Neural cell (in vitro differentiated cells): ENCODE data around the gene PSMB10. TPM values are rescaled to one million over a fixed set of nuclear protein-coding genes. Genes with fewer than 3 reads are reported as not detected.

Experiments
- H2AFZ ChIP-seq: fragments of 200-600, 300-800 bp; sonication (generic), shearing (Covaris generic); 2 replicates; pipeline ENCODE4 v1.6.0; 2014; ENCODE audit warnings: low read depth, mild to moderate bottlenecking, antibody characterized with exemption, low read length, moderate library complexity
- H3F3A ChIP-seq: fragments of 200-600 bp; shearing (Covaris generic); 2 replicates; pipeline ENCODE4 v1.6.1; 2016; ENCODE audit warnings: mild to moderate bottlenecking, moderate library complexity, mixed read lengths, antibody characterized with exemption, low read length; ENCODE audit not compliant: insufficient read depth, poor library complexity, severe bottlenecking
- H3K27ac ChIP-seq: fragments of 200-600, 300-800 bp; sonication (generic), shearing (Covaris generic); 2 replicates; pipeline ENCODE4 v1.5.1; 2014; ENCODE audit warnings: mild to moderate bottlenecking, low read length, moderate library complexity
- H3K27me3 ChIP-seq: fragments of 300-800, 200-600 bp; sonication (generic), shearing (Covaris generic); 2 replicates; pipeline ENCODE4 v1.6.0; 2014; ENCODE audit warnings: mild to moderate bottlenecking, low read depth, low read length, moderate library complexity; ENCODE audit not compliant: insufficient read depth
- H3K36me3 ChIP-seq: fragments of 300-800, 200-600 bp; sonication (generic), shearing (Covaris generic); 2 replicates; pipeline ENCODE4 v1.5.1; 2014; ENCODE audit warnings: mild to moderate bottlenecking, antibody characterized with exemption, low read length, moderate library complexity; ENCODE audit not compliant: insufficient read depth
- H3K4me2 ChIP-seq: fragments of 300-800, 200-600 bp; sonication (generic), shearing (Covaris generic); 2 replicates; pipeline ENCODE4 v1.6.0; 2014; ENCODE audit warnings: mild to moderate bottlenecking, low read length
- H3K4me3 ChIP-seq: fragments of 300-800, 200-600 bp; sonication (generic), shearing (Covaris generic); 2 replicates; pipeline ENCODE4 v1.5.1; 2014; ENCODE audit warnings: mild to moderate bottlenecking, low read length, moderate library complexity
- H3K79me2 ChIP-seq: fragments of 200-600 bp; shearing (Covaris generic); replicated peaks from 2 replicates; pipeline ENCODE4 v1.6.0; 2014; ENCODE audit warnings: mild to moderate bottlenecking, low read length, moderate library complexity; ENCODE audit not compliant: insufficient read depth
- H3K9ac ChIP-seq: fragments of 300-800, 200-600 bp; sonication (generic), shearing (Covaris generic); 2 replicates; pipeline ENCODE4 v1.6.1; 2016; ENCODE audit warnings: mild to moderate bottlenecking, low read length, mixed read lengths
- H3K9me2 ChIP-seq: fragments of 200-600 bp; shearing (Covaris generic); 2 replicates; pipeline ENCODE4 v1.6.1; 2016; ENCODE audit warnings: mild to moderate bottlenecking, low read length, mixed read lengths; ENCODE audit not compliant: insufficient read depth
- H3K9me3 ChIP-seq: fragments of 200-600, 300-800 bp; sonication (generic), shearing (Covaris generic); 2 replicates; pipeline ENCODE4 v1.6.1; 2016; ENCODE audit warnings: mild to moderate bottlenecking, mixed run types, low read length, moderate library complexity, mixed read lengths
- H4K20me1 ChIP-seq: fragments of 200-600 bp; shearing (Covaris generic); 2 replicates; pipeline ENCODE4 v1.6.1; 2016; ENCODE audit warnings: mild to moderate bottlenecking, mixed run types; ENCODE audit not compliant: insufficient read depth
- EP300 ChIP-seq: fragments of 450-650 bp; conservative IDR thresholded peaks from 2 replicates; pipeline ENCODE4 v1.6.1; 2014; ENCODE audit warnings: antibody characterized with exemption, mild to moderate bottlenecking, moderate library complexity; ENCODE audit not compliant: poor library complexity, severe bottlenecking
- EZH2 ChIP-seq: fragments of 200-600, 300-800 bp; shearing (Covaris generic), sonication (generic); IDR thresholded peaks from 2 replicates; pipeline ENCODE4 v1.6.1; 2014; ENCODE audit warnings: antibody characterized with exemption, low read length, borderline replicate concordance, mild to moderate bottlenecking; ENCODE audit not compliant: insufficient read depth, poor library complexity, severe bottlenecking
- MXI1 ChIP-seq: fragments of 450-650 bp; conservative IDR thresholded peaks from 2 replicates; pipeline ENCODE4 v1.6.1; 2014; ENCODE audit warnings: antibody characterized with exemption, mild to moderate bottlenecking; ENCODE audit not compliant: poor library complexity, severe bottlenecking
- POLR2AphosphoS5 ChIP-seq: IDR thresholded peaks from 2 replicates; pipeline ENCODE4 v1.6.1; 2012
- RAD21 ChIP-seq: fragments of 450-650 bp; conservative IDR thresholded peaks from 2 replicates; pipeline ENCODE4 v1.6.1; 2014; ENCODE audit warnings: antibody characterized with exemption, mild to moderate bottlenecking, moderate library complexity
- SMC3 ChIP-seq: fragments of 450-650 bp; conservative IDR thresholded peaks from 2 replicates; pipeline ENCODE4 v1.6.1; 2014; ENCODE audit warnings: antibody characterized with exemption, mild to moderate bottlenecking, moderate library complexity; ENCODE audit not compliant: poor library complexity
- TAF1 ChIP-seq: IDR thresholded peaks from 2 replicates; pipeline ENCODE4 v1.6.1; 2012; ENCODE audit warnings: low read depth
- polyA plus RNA-seq: library from polyadenylated mRNA; depleted of rRNA; stranded (reverse); fragments of >200 nt; gene quantifications from 2 replicates; pipeline ENCODE4 v1.2.3, GENCODE V29; 2014
- TF ChIP-seq, protein P1 (sequence below): IDR thresholded peaks from 2 replicates; pipeline ENCODE4 v1.6.1; 2012; ENCODE audit warnings: borderline replicate concordance
- TF ChIP-seq, protein P2 (sequence below): fragments of 450-650 bp; IDR thresholded peaks from 2 replicates; pipeline ENCODE4 v1.5.1; 2014; ENCODE audit warnings: antibody characterized with exemption, mild to moderate bottlenecking, moderate library complexity; ENCODE audit not compliant: poor library complexity, severe bottlenecking

PSMB10 gene
- polyA plus RNA-seq, 1 donor from 2014 or later = 46.4 TPM

DNA sequence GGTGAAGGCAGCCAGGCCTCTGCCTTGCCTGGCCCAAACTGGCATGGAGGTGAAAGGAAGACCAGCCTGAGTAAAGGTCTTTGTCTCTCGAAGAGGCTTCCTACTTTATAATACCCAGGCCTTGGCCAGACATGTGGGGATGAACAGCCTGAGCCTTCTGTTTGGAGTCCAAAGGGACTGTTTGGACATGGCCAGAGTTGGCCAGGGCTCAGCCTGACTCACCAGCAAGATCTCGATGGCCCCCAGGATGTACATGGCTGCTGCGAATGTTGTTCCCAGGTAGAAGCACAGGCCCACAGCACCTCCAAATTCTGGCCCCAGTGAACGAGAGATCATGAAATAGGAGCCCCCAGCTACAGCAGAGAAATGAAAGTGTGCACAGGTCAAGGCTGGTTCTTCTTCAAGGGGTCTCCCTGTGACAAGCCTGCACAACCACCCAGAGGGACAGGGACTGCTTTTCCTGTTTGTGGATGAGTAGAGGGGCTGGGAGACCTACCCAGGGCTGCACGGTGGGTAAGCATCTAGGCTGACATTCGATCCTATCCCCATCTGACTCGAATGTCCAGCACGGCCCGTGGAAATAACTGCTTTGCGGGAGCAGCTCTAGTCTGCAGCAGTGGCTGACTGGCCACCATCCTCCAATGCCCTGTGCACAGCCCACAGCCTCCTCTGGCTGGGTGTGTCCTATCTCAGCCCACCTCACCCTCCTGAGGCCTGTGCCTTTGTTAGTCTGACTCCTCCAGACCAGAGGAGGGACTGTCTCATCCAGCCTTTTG, 18.0 kb upstream of the PSMB10 start:
- no peaks in the 10 kb centered on the region for H3K36me3 ChIP-seq
- no peak for TF ChIP-seq TAF1
- TF ChIP-seq POLR2AphosphoS5 = no peak
- TF ChIP-seq MXI1 = no peak
- H3K4me2 ChIP-seq = no peak overlapping the region
- no peak overlapping the region for H3K9ac ChIP-seq
- no peaks in the 10 kb centered on the region for H3K27me3 ChIP-seq
- H3F3A ChIP-seq = no peaks in the 10 kb centered on the region
- H4K20me1 ChIP-seq = no peaks in the 10 kb centered on the region
- no peak overlapping the region for H3K27ac ChIP-seq
- H3K79me2 ChIP-seq = no peaks in the 10 kb centered on the region
- no peaks in the 10 kb centered on the region for H3K9me3 ChIP-seq
- no peak overlapping the region for H3K4me3 ChIP-seq
- H2AFZ ChIP-seq = no peak overlapping the region
- no peaks in the 10 kb centered on the region for H3K9me2 ChIP-seq

DNA sequence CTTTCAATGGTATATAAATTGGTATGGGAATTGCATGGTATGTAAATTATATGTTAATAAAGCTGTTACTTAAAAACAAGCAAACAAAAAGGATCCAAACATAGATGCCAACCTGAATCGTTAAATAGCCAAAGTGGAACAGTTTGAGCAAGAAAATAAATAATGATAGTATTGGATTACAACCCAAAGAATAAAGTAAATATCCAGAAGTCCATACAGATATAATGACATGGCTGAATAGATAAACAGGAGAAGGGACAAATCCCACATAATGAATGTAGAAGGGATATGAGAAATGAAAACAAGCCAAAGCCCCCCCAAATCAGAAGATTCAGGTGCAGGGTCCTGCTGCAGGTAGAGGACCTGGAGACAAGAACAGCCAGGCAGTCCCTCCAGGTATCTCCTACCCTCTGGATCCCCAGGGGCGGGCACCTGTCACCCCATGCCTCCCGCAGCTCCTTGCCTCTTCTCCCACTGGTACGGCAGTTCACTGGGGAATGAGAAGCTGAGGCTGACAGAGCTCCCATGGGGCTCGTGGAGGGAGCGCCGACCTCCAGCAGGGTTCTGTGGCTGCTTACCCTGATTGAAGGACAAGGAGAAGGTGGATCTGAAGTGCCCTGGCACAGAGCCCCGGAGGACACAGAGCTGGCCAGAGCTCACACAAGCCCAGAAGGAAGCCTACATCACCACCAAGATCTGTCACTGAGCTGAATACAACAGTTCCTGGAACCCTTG, 17.2 kb upstream of the PSMB10 start:
- Histone ChIP-seq H3K9me3 (no peaks in the 10 kb centered on the region), H3K27me3 (no peaks in the 10 kb centered on the region), H3F3A (no peaks in the 10 kb centered on the region), H3K27ac (no peak overlapping the region), H3K9ac (no peak overlapping the region), H3K79me2 (no peaks in the 10 kb centered on the region), H4K20me1 (no peaks in the 10 kb centered on the region), H3K9me2 (no peaks in the 10 kb centered on the region), H3K4me3 (no peak overlapping the region), H2AFZ (no peak overlapping the region), H3K36me3 (no peaks in the 10 kb centered on the region), H3K4me2 (no peak overlapping the region)
- TF ChIP-seq RAD21 = no peak
- TF ChIP-seq EZH2 = no peak
- TF ChIP-seq MXI1 = no peak
- TF ChIP-seq SMC3 = no peak
- no peak for TF ChIP-seq POLR2AphosphoS5
- TF ChIP-seq EP300 = no peak
- TF ChIP-seq, protein P1, sequence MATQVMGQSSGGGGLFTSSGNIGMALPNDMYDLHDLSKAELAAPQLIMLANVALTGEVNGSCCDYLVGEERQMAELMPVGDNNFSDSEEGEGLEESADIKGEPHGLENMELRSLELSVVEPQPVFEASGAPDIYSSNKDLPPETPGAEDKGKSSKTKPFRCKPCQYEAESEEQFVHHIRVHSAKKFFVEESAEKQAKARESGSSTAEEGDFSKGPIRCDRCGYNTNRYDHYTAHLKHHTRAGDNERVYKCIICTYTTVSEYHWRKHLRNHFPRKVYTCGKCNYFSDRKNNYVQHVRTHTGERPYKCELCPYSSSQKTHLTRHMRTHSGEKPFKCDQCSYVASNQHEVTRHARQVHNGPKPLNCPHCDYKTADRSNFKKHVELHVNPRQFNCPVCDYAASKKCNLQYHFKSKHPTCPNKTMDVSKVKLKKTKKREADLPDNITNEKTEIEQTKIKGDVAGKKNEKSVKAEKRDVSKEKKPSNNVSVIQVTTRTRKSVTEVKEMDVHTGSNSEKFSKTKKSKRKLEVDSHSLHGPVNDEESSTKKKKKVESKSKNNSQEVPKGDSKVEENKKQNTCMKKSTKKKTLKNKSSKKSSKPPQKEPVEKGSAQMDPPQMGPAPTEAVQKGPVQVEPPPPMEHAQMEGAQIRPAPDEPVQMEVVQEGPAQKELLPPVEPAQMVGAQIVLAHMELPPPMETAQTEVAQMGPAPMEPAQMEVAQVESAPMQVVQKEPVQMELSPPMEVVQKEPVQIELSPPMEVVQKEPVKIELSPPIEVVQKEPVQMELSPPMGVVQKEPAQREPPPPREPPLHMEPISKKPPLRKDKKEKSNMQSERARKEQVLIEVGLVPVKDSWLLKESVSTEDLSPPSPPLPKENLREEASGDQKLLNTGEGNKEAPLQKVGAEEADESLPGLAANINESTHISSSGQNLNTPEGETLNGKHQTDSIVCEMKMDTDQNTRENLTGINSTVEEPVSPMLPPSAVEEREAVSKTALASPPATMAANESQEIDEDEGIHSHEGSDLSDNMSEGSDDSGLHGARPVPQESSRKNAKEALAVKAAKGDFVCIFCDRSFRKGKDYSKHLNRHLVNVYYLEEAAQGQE = no peak
- TF ChIP-seq, protein P2, sequence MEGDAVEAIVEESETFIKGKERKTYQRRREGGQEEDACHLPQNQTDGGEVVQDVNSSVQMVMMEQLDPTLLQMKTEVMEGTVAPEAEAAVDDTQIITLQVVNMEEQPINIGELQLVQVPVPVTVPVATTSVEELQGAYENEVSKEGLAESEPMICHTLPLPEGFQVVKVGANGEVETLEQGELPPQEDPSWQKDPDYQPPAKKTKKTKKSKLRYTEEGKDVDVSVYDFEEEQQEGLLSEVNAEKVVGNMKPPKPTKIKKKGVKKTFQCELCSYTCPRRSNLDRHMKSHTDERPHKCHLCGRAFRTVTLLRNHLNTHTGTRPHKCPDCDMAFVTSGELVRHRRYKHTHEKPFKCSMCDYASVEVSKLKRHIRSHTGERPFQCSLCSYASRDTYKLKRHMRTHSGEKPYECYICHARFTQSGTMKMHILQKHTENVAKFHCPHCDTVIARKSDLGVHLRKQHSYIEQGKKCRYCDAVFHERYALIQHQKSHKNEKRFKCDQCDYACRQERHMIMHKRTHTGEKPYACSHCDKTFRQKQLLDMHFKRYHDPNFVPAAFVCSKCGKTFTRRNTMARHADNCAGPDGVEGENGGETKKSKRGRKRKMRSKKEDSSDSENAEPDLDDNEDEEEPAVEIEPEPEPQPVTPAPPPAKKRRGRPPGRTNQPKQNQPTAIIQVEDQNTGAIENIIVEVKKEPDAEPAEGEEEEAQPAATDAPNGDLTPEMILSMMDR = no peak
- TF ChIP-seq TAF1 = no peak
